Naive thymus-derived CD4-positive, alpha-beta T cell (primary cell): Measurements from ENCODE around the gene ASPRV1. TPM values are rescaled to one million over a fixed set of nuclear protein-coding genes. Genes with fewer than 3 reads are reported as not detected.

ENCODE experiments used
- ATAC-seq: fragments of 150-1000 bp; cut with Tn5 transposase; 2 replicates; pipeline ENCODE4 v1.10.0; 2021; ENCODE audit warnings: mild to moderate bottlenecking, moderate library complexity
- CTCF ChIA-PET: fragments of 350-600 bp; sonication (Branson Sonifier 250); formaldehyde crosslinking; loops from one replicate; lab custom pipeline; 2021; ENCODE audit warnings: antibody characterized with exemption; lab: Charles Lee
- POLR2A ChIA-PET: fragments of 350-600 bp; sonication (Branson Sonifier 250); formaldehyde crosslinking; loops from one replicate; lab custom pipeline; 2021; ENCODE audit warnings: antibody characterized with exemption, inconsistent platforms; lab: Charles Lee
- DNase-seq, 9 donors: peaks; one replicate each; pipeline versions ENCODE4 v3.0.0 to v3.0.0-alpha.2; 2020 to 2022; ENCODE audit warnings: mixed read lengths in 1 of 9
- H3K27ac ChIP-seq: one replicate; pipeline ENCODE4 v1.7.0; 2013; ENCODE audit warnings: mild to moderate bottlenecking, low read depth, low read length, moderate library complexity
- H3K27me3 ChIP-seq, 2 donors: one replicate each; pipeline ENCODE4 v1.7.0; 2013; ENCODE audit warnings: low read length in 2 of 2, mild to moderate bottlenecking in 2 of 2, moderate library complexity in 2 of 2; ENCODE audit not compliant: control insufficient read depth in 2 of 2, insufficient read depth in 2 of 2
- H3K36me3 ChIP-seq, 3 experiments: 1 replicate in 2 of 3; 2 replicates in 1 of 3; pipeline ENCODE4 v1.7.0; 2013; ENCODE audit warnings: low read length in 3 of 3, mild to moderate bottlenecking in 3 of 3, moderate library complexity in 1 of 3; ENCODE audit not compliant: insufficient read depth in 3 of 3, control insufficient read depth in 2 of 3
- H3K4me1 ChIP-seq, 2 donors: one replicate each; pipeline ENCODE4 v1.7.0; 2013; ENCODE audit warnings: low read length in 2 of 2, mild to moderate bottlenecking in 2 of 2, moderate library complexity in 1 of 2; ENCODE audit not compliant: control insufficient read depth in 2 of 2, insufficient read depth in 2 of 2
- H3K4me3 ChIP-seq: 2 replicates; pipeline ENCODE4 v1.7.0; 2013; ENCODE audit warnings: mild to moderate bottlenecking, low read length
- H3K9me3 ChIP-seq, 3 experiments: 1 replicate in 2 of 3; 2 replicates in 1 of 3; pipeline ENCODE4 v1.7.0; 2013; ENCODE audit warnings: low read length in 3 of 3; ENCODE audit not compliant: control insufficient read depth in 2 of 3
- H3K27ac Mint-ChIP-seq, 9 donors: one replicate each; pipeline ENCODE4 v1.8.0; 2020 to 2022; ENCODE audit warnings: mixed read lengths in 9 of 9, mild to moderate bottlenecking in 8 of 9, moderate library complexity in 5 of 9, inconsistent platforms in 2 of 9
- H3K27me3 Mint-ChIP-seq, 5 donors: one replicate each; pipeline ENCODE4 v1.8.0; 2021 to 2022; ENCODE audit warnings: mixed read lengths in 5 of 5, mild to moderate bottlenecking in 1 of 5
- H3K36me3 Mint-ChIP-seq, 5 donors: one replicate each; pipeline ENCODE4 v1.8.0; 2020 to 2022; ENCODE audit warnings: mixed read lengths in 5 of 5, mild to moderate bottlenecking in 3 of 5, inconsistent platforms in 1 of 5
- H3K4me1 Mint-ChIP-seq, 7 donors: one replicate each; pipeline ENCODE4 v1.8.0; 2020 to 2022; ENCODE audit warnings: mixed read lengths in 7 of 7, mild to moderate bottlenecking in 3 of 7, inconsistent platforms in 1 of 7
- H3K4me3 Mint-ChIP-seq, 10 donors: one replicate each; pipeline ENCODE4 v1.8.0; 2020 to 2022; ENCODE audit warnings: mild to moderate bottlenecking in 10 of 10, mixed read lengths in 10 of 10, moderate library complexity in 6 of 10, inconsistent platforms in 2 of 10
- H3K9me3 Mint-ChIP-seq, 11 donors: one replicate each; pipeline ENCODE4 v1.8.0; 2020 to 2022; ENCODE audit warnings: mixed read lengths in 11 of 11, mild to moderate bottlenecking in 4 of 11, inconsistent platforms in 1 of 11, moderate library complexity in 1 of 11
- intact Hi-C, 2 donors: fragments of 100-400 bp; cut with micrococcal nuclease; formaldehyde crosslinking; loops; one replicate each; pipeline ENCODE4 v1.15.1; 2023
- polyA plus RNA-seq, 2 donors: library from polyadenylated mRNA; unstranded; fragments of 300-500 nt; fragmentation: Illumina TruSeq; gene quantifications; one replicate each; pipeline ENCODE4 v1.2.3, GENCODE V29; 2021
- total RNA-seq, 6 experiments: library from RNA in 5 of 6; stranded (reverse) in 5 of 6; gene quantifications; 1 replicate in 5 of 6; 2 replicates in 1 of 6; pipeline ENCODE4 v1.2.3 and lab custom pipeline; 2021 to 2026

The ASPRV1 gene
- total and polyA plus RNA-seq, 7 experiments from 2014 or later = 0.91 to 2.9 (median 1.9) TPM

- no peak overlapping the region for H3K4me3 ChIP-seq
- no peak overlapping the region for H3K27ac ChIP-seq
- ATAC-seq (no peak), DNase-seq (no peak)
- Mint-ChIP-seq H3K27me3 (peaks cover 0 to 5% (median 0%) of the 10 kb centered on the region in 5 donors), H3K4me3 (no peak overlapping the region), H3K9me3 (no peaks in the 10 kb centered on the region), H3K4me1 (peaks cover 21 to 37% (median 25%) of the 10 kb centered on the region in 7 donors), H3K36me3 (peaks cover 0 to 2% (median 0%) of the 10 kb centered on the region in 5 donors), H3K27ac (peak overlapping the region in 1 of 9 donors; percentile 18)
- POLR2A ChIA-PET = no interaction called here
- peaks cover 16 to 17% of the 10 kb centered on the region in 2 donors for H3K4me1 ChIP-seq
- intact Hi-C loops = no loop called here
- no peaks in the 10 kb centered on the region for H3K36me3 ChIP-seq
- H3K27me3 ChIP-seq = no peaks in the 10 kb centered on the region
- no peaks in the 10 kb centered on the region for H3K9me3 ChIP-seq
- CTCF ChIA-PET = no interaction called here
Observed at GRCh38 chr2:69950241-69950640, 11.2 kb downstream of the ASPRV1 start.

GRCh38 chr2:69948963-69949645 lies 12.3 kb downstream of the ASPRV1 start:
- H3K4me1 ChIP-seq = peaks cover 16 to 17% of the 10 kb centered on the region in 2 donors
- intact Hi-C loops = no loop called here

GRCh38 chr2:69948032-69948962 lies 13.1 kb downstream of the ASPRV1 start:
- Histone ChIP-seq H3K36me3 (peaks cover 0 to 4% (median 0%) of the 10 kb centered on the region in 3 experiments), H3K27me3 (no peaks in the 10 kb centered on the region), H3K9me3 (no peaks in the 10 kb centered on the region), H3K27ac (no peak overlapping the region), H3K4me1 (peaks cover 16 to 17% of the 10 kb centered on the region in 2 donors), H3K4me3 (no peak overlapping the region)
- Mint-ChIP-seq H3K27me3 (peaks cover 0 to 2% (median 0%) of the 10 kb centered on the region in 5 donors), H3K4me1 (peaks cover 23 to 53% (median 33%) of the 10 kb centered on the region in 7 donors), H3K36me3 (peaks cover 0 to 10% (median 2%) of the 10 kb centered on the region in 5 donors), H3K27ac (peak overlapping the region in 1 of 9 donors; percentile 94), H3K9me3 (no peaks in the 10 kb centered on the region), H3K4me3 (no peak overlapping the region)
- POLR2A ChIA-PET = interaction anchor here (4.1 kb wide), 1 partner anchor 35 kb away, joined by 15 read pairs; the partner anchor contains the start of gene MXD1
- CTCF ChIA-PET = no interaction called here
- ATAC-seq (no peak), DNase-seq (no peak)
- intact Hi-C loops = no loop called here

More at GRCh38 chr2:69948963-69949645, 12.3 kb downstream of the ASPRV1 start:
- no peak for ATAC-seq
- peaks cover 0 to 4% (median 0%) of the 10 kb centered on the region in 5 donors for H3K36me3 Mint-ChIP-seq
- H3K4me3 Mint-ChIP-seq = no peak overlapping the region
- no peaks in the 10 kb centered on the region for H3K9me3 ChIP-seq
- H3K4me1 Mint-ChIP-seq = peaks cover 22 to 47% (median 33%) of the 10 kb centered on the region in 7 donors
- no peaks in the 10 kb centered on the region for H3K27me3 ChIP-seq
- H3K27me3 Mint-ChIP-seq = peaks cover 0 to 2% (median 0%) of the 10 kb centered on the region in 5 donors
- POLR2A ChIA-PET = no interaction called here
- no peak overlapping the region for H3K27ac ChIP-seq
- H3K9me3 Mint-ChIP-seq = no peaks in the 10 kb centered on the region
- H3K36me3 ChIP-seq = no peaks in the 10 kb centered on the region
- DNase-seq = no peak
- CTCF ChIA-PET = no interaction called here
- peak overlapping the region in 2 of 9 donors; percentile 10 to 18 for H3K27ac Mint-ChIP-seq
- H3K4me3 ChIP-seq = no peak overlapping the region

GRCh38 chr2:69947325-69947931 lies 14.0 kb downstream of the ASPRV1 start:
- ChIA-PET CTCF (interaction anchor here (1.4 kb wide), 1 partner anchor 35 kb away, joined by 4 read pairs; no protein-coding TSS in a partner anchor), POLR2A (interaction anchor here (4.1 kb wide), 1 partner anchor 34 kb away, joined by 15 read pairs; the partner anchor contains the start of gene MXD1)
- Histone ChIP-seq H3K4me1 (peaks cover 16 to 17% of the 10 kb centered on the region in 2 donors), H3K9me3 (no peaks in the 10 kb centered on the region), H3K36me3 (peaks cover 0 to 8% (median 0%) of the 10 kb centered on the region in 3 experiments), H3K27me3 (no peaks in the 10 kb centered on the region), H3K4me3 (no peak overlapping the region), H3K27ac (no peak overlapping the region)
- H3K4me1 Mint-ChIP-seq = peaks cover 25 to 50% (median 33%) of the 10 kb centered on the region in 7 donors
- DNase-seq (no peak), ATAC-seq (no peak)
- H3K9me3 Mint-ChIP-seq = no peaks in the 10 kb centered on the region
- peak overlapping the region in 3 of 9 donors; percentile 74 to 94 (median 74) for H3K27ac Mint-ChIP-seq
- intact Hi-C loops = loop anchor here in 1 of 2 donors (2.0 kb wide), 1 partner anchor 95 kb away; no protein-coding TSS in a partner anchor
- peaks cover 0 to 2% (median 0%) of the 10 kb centered on the region in 5 donors for H3K27me3 Mint-ChIP-seq
- peak overlapping the region in 1 of 10 donors; percentile 70 for H3K4me3 Mint-ChIP-seq
- H3K36me3 Mint-ChIP-seq = peaks cover 0 to 16% (median 5%) of the 10 kb centered on the region in 5 donors

GRCh38 chr2:69946351-69947324 lies 14.8 kb downstream of the ASPRV1 start:
- Mint-ChIP-seq H3K4me3 (peak overlapping the region in 9 of 10 donors; percentile 11 to 70 (median 31)), H3K27ac (peak overlapping the region; percentile 4 to 94 (median 69)), H3K4me1 (peaks cover 25 to 47% (median 33%) of the 10 kb centered on the region in 7 donors), H3K27me3 (peaks cover 0 to 2% (median 0%) of the 10 kb centered on the region in 5 donors), H3K9me3 (no peaks in the 10 kb centered on the region), H3K36me3 (peaks cover 0 to 22% (median 5%) of the 10 kb centered on the region in 5 donors)
- DNase-seq (peak in 8 of 9 donors; percentile 24 to 64 (median 56)), ATAC-seq (peak; percentile 84)
- ChIA-PET CTCF (interaction anchor here (0.6 to 1.4 kb wide), 2 partner anchors 34 to 1265 kb away, joined by 3 to 4 read pairs; no protein-coding TSS in a partner anchor), POLR2A (interaction anchor here (1.0 to 4.1 kb wide), 2 partner anchors 33 to 196 kb away, joined by 4 to 15 read pairs; partner anchors contain the start of gene MXD1)
- intact Hi-C loops = loop anchor here in 1 of 2 donors (1.0 to 2.0 kb wide), 3 partner anchors 32 to 123 kb away; no protein-coding TSS in a partner anchor
- Histone ChIP-seq H3K27me3 (no peaks in the 10 kb centered on the region), H3K36me3 (peaks cover 0 to 14% (median 0%) of the 10 kb centered on the region in 3 experiments), H3K4me3 (no peak overlapping the region), H3K9me3 (no peaks in the 10 kb centered on the region), H3K27ac (no peak overlapping the region), H3K4me1 (peaks cover 16 to 17% of the 10 kb centered on the region in 2 donors)
